Mucosa of descending colon (tissue), 3 donors: Measurements from ENCODE around the gene ZBED5. TPM values are rescaled to one million over a fixed set of nuclear protein-coding genes. Genes with fewer than 3 reads are reported as not detected.

Experiments
- ATAC-seq: fragments of 200-7000 bp; cut with Tn5 transposase; one replicate; pipeline ENCODE4 v1.9.1; 2020; ENCODE audit warnings: mild to moderate bottlenecking, moderate library complexity
- DNase-seq, 3 donors: peaks; one replicate each; pipeline ENCODE4 v3.0.0-alpha.2; 2020
- H3K36me3 ChIP-seq: fragments of 200-600 bp; one replicate; pipeline ENCODE4 v1.8.0; 2021; ENCODE audit warnings: low read depth, mild to moderate bottlenecking
- H3K4me1 ChIP-seq: fragments of 200-600 bp; one replicate; pipeline ENCODE4 v1.8.0; 2021; ENCODE audit warnings: low read depth, mild to moderate bottlenecking
- H3K4me3 ChIP-seq: fragments of 200-600 bp; one replicate; pipeline ENCODE4 v1.8.0; 2021; ENCODE audit warnings: mild to moderate bottlenecking
- H3K9me3 ChIP-seq: fragments of 200-600 bp; one replicate; pipeline ENCODE4 v1.8.0; 2021; ENCODE audit warnings: mild to moderate bottlenecking
- intact Hi-C, 2 donors: fragments of 100-400 bp; cut with DNase I in 1 of 2; cut with micrococcal nuclease in 1 of 2; formaldehyde crosslinking; loops; one replicate each; pipeline versions ENCODE4 v1.11.0 to v1.11.1; 2022; cut with DNase I, micrococcal nuclease
- total RNA-seq, 3 donors: library from RNA; stranded (reverse); fragmentation: NEBNext Ultra II Directional in 2 of 3; extraction: Animal tissue kit (Norgen Biotek cat#: 25700) in 2 of 3; gene quantifications; one replicate each; pipeline versions ENCODE4 v1.2.1 to v1.2.4, GENCODE V29; 2021 to 2023
- TF ChIP-seq, protein P1 (sequence below): fragments of 200-600 bp; IDR thresholded peaks from one replicate; pipeline ENCODE4 v1.8.0; 2022; ENCODE audit warnings: antibody characterized with exemption, mild to moderate bottlenecking
- donor health status: DM: no; HTN: no; CAD: no; lungs with moderate emphysema.
- donor health status: DM: no; HTN: no; CAD: no.
- donor health status: DM: no; HTN: yes; CAD: no.

ZBED5 gene
- total RNA-seq, 3 donors from 2014 or later: 39.5 to 54.2 (median 42.6) TPM

DNA sequence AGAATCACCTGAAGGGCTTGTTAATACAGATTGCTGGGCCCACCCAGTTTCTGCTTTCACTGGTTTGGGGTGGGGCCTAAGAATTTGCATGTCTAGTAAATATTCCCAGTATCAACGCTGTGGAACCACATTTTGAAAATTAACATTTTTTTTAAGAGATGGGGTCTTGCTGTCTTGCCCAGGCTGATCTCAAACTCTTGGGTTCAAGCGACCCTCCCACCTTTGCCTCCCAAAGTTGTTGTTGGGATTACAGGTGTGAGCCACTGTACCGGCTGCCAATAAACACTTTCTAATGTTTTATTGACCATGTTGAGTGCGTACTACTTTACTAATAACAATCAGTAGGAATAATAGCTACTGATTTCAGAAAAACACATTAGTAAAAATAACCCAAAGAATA is 51.6 kb downstream of the ZBED5 start:
- Histone ChIP-seq H3K36me3 (peaks cover 26% of the 10 kb centered on the region), H3K4me3 (no peak overlapping the region), H3K4me1 (peaks cover 30% of the 10 kb centered on the region), H3K9me3 (no peaks in the 10 kb centered on the region)
- DNase-seq (no peak), ATAC-seq (no peak)
- TF ChIP-seq, protein P1, sequence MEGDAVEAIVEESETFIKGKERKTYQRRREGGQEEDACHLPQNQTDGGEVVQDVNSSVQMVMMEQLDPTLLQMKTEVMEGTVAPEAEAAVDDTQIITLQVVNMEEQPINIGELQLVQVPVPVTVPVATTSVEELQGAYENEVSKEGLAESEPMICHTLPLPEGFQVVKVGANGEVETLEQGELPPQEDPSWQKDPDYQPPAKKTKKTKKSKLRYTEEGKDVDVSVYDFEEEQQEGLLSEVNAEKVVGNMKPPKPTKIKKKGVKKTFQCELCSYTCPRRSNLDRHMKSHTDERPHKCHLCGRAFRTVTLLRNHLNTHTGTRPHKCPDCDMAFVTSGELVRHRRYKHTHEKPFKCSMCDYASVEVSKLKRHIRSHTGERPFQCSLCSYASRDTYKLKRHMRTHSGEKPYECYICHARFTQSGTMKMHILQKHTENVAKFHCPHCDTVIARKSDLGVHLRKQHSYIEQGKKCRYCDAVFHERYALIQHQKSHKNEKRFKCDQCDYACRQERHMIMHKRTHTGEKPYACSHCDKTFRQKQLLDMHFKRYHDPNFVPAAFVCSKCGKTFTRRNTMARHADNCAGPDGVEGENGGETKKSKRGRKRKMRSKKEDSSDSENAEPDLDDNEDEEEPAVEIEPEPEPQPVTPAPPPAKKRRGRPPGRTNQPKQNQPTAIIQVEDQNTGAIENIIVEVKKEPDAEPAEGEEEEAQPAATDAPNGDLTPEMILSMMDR: no peak
- intact Hi-C loops: loop anchor here (5.0 to 10.0 kb wide), 3 partner anchors 51 to 129 kb away; partner anchors contain the start of gene ZBED5 (in 1 of the 2)

DNA sequence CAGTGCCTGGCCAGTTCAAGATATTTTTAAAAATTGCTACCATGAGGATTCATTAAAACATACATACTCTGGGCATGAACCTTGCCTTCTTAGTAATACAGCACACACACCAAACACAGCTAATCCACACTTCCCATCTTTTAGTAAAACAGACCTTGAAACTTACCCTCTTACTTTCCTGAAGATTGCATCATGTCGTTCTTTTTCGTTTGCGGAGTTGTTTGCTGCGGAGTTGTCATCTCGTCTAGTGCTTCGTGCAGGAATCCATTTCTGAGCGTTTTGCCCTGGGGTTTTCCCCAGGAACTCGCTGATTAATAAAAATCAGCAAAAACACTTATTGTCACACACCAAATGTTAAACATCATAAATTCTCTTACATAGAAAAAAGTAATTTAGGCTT is 52.1 kb downstream of the ZBED5 start:
- ATAC-seq (no peak), DNase-seq (no peak)
- Histone ChIP-seq H3K4me1 (peaks cover 30% of the 10 kb centered on the region), H3K36me3 (peaks cover 31% of the 10 kb centered on the region), H3K9me3 (no peaks in the 10 kb centered on the region), H3K4me3 (no peak overlapping the region)
- TF ChIP-seq, protein P1: no peak
- intact Hi-C loops: loop anchor here (5.0 to 10.0 kb wide), 3 partner anchors 52 to 129 kb away; partner anchors contain the start of gene ZBED5 (in 1 of the 2)

DNA sequence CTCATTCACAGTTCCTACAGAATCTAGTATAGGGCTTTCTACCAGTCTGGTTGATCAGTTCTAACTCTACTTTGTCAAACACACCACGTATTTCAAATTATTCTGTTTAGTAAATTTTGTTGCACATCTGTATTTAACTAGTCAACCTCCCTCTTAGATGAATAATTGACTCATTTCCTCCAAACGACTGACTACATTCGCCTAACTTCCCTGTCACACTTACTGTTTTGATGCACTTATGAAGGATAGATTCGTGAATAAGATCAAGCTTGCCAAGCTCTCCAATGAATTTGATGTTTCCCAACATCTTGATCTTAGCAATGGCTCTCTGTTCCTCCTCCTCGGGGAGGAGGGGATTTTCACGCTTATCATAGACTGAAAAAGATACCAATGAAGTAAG is 54.2 kb downstream of the ZBED5 start:
- DNase-seq (no peak), ATAC-seq (no peak)
- H3K36me3 ChIP-seq: peaks cover 48% of the 10 kb centered on the region
- no peaks in the 10 kb centered on the region for H3K9me3 ChIP-seq
- H3K4me1 ChIP-seq: peaks cover 32% of the 10 kb centered on the region
- TF ChIP-seq, protein P1: no peak
- no peak overlapping the region for H3K4me3 ChIP-seq
- intact Hi-C loops: loop anchor here (10.0 kb wide), 2 partner anchors 121 to 131 kb away; no protein-coding TSS in a partner anchor

Other genes with a start within 250 kb of the ZBED5 start
- gene IRAG1, start 164.3 kb downstream of the ZBED5 start, total RNA-seq: 100 to 1,000 TPM in 1 of 3 donors, 10 to 100 TPM in 1, 1 to 10 TPM in 1; 7.5 to 134 (median 15.4) TPM
- gene CTR9, start 106.8 kb downstream of the ZBED5 start, total RNA-seq: 10 to 100 TPM; 27.1 to 30.9 (median 27.4) TPM
- 100 to 1,000 TPM; 776 to 976 (median 934) TPM for gene EIF4G2, start 49.1 kb downstream of the ZBED5 start, total RNA-seq